Astrocyte of the cerebellum (primary cell): ENCODE data around the gene TSHZ2.
"Not testable (repeated sequence)": the region's sequence is repeated elsewhere in the genome, so short reads cannot be mapped to it uniquely, and the experiment has no call there.

ENCODE experiments used
- DNase-seq: peaks from one replicate; pipeline ENCODE4 v3.0.0-alpha.2; 2011; ENCODE audit warnings: low read depth
- H3K4me3 ChIP-seq: 2 replicates; pipeline ENCODE4 v1.5.1; 2011; ENCODE audit warnings: mild to moderate bottlenecking, low read depth, low read length, moderate library complexity
- CTCF ChIP-seq: IDR thresholded peaks from 2 replicates; pipeline ENCODE4 v1.5.1; 2012; ENCODE audit warnings: low read length, low read depth, moderate library complexity, mild to moderate bottlenecking; ENCODE audit errors: missing control alignments
- in situ Hi-C: cut with HindIII; loops from 2 replicates; pipeline ENCODE4 v1.10.0; 2017; ENCODE audit warnings: low sequenced_read_pairs

TSHZ2 gene

DNA sequence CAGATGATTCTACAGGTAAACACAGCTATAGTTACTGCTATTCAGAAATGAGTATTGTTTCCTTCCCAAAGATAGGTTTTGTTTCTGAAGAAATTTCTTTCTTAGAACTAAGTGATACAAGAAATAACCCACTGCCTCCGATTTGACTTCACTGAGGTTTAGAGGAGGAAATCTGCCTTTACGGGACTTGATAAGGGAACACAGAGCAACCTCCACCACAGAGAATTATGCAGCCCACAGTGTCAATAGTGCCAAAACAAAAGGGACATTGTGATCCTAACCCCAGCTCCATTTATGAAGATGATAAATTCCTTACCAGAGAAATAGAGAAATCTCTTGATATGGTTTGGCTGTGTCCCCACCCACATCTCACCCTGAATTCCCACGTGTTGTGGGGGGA lies 456.8 kb downstream of the TSHZ2 start:
- no peak for TF ChIP-seq CTCF
- no peak for DNase-seq
- in situ Hi-C loops, result no loop called here
- no peak overlapping the region for H3K4me3 ChIP-seq

- no peak for DNase-seq
- TF ChIP-seq CTCF, result no peak
- no peak overlapping the region for H3K4me3 ChIP-seq
- in situ Hi-C loops, result no loop called here
These were observed 462.5 kb downstream of the TSHZ2 start for GRCh38 chr20:53434662-53435061.

GRCh38 chr20:53436927-53437326 lies 464.8 kb downstream of the TSHZ2 start:
- in situ Hi-C loops, DNase-seq, H3K4me3 ChIP-seq: not testable (repeated sequence)

GRCh38 chr20:53438368-53438767 lies 466.2 kb downstream of the TSHZ2 start:
- no peak overlapping the region for H3K4me3 ChIP-seq
- DNase-seq, result no peak
- in situ Hi-C loops, result no loop called here
- no peak for TF ChIP-seq CTCF

- no peak for DNase-seq
- in situ Hi-C loops, result no loop called here
- TF ChIP-seq CTCF, result no peak
- no peak overlapping the region for H3K4me3 ChIP-seq
These were observed 466.9 kb downstream of the TSHZ2 start for GRCh38 chr20:53439046-53439445.

DNA sequence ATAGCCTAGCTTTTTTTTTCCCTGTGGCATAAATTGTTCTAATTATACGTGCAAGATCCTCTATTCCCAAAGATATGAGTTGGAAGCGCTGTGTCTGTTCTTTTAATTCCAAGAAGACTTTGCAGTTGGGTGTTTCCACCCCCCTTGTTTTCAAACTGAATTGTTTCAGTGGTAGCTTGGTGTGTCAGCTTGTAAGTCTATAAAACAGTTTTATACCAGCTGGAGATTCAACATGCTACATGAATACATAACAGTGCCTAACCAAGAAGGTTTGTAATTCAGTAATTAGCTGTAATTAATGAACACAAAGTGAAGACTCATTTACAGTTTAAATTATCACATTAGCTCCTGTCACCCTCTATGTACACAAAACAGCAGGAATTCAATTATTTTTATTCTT lies 467.5 kb downstream of the TSHZ2 start:
- no peak for TF ChIP-seq CTCF
- in situ Hi-C loops, result no loop called here
- no peak for DNase-seq
- no peak overlapping the region for H3K4me3 ChIP-seq

GRCh38 chr20:53444401-53445149 lies 472.4 kb downstream of the TSHZ2 start:
- no peak for TF ChIP-seq CTCF
- DNase-seq, result no peak
- in situ Hi-C loops, result no loop called here
- H3K4me3 ChIP-seq, result no peak overlapping the region
